B cell (primary cell): Measurements from ENCODE around the gene PRUNE2. TPM values are rescaled to one million over a fixed set of nuclear protein-coding genes. Genes with fewer than 3 reads are reported as not detected.

Source experiments
- ATAC-seq: fragments of 200-7000 bp; cut with Tn5 transposase; one replicate; pipeline ENCODE4 v1.10.0; 2021; ENCODE audit warnings: low read depth, mild to moderate bottlenecking, moderate number of reproducible peaks, moderate library complexity
- CTCF ChIA-PET: fragments of 350-600 bp; sonication (Branson Sonifier 250); formaldehyde crosslinking; loops from one replicate; lab custom pipeline; 2021; ENCODE audit warnings: antibody characterized with exemption, inconsistent platforms; lab: Charles Lee
- POLR2A ChIA-PET: fragments of 350-600 bp; sonication (Branson Sonifier 250); formaldehyde crosslinking; loops from one replicate; lab custom pipeline; 2021; ENCODE audit warnings: antibody characterized with exemption; lab: Charles Lee
- DNase-seq: peaks from one replicate; pipeline ENCODE4 v3.0.0; 2013
- H2AFZ ChIP-seq: 2 replicates; pipeline ENCODE4 v1.6.1; 2012; ENCODE audit warnings: mild to moderate bottlenecking, low read depth, low read length; ENCODE audit not compliant: insufficient read depth, poor library complexity, severe bottlenecking
- H3K27ac ChIP-seq, 2 donors: 1 replicate in 1 of 2; 2 replicates in 1 of 2; pipeline ENCODE4 v1.5.1; 2012 to 2013; ENCODE audit warnings: low read length in 2 of 2, mild to moderate bottlenecking in 2 of 2, moderate library complexity in 1 of 2
- H3K27me3 ChIP-seq, 4 experiments: fragments of 200-600 bp in 1 of 4; sonication (generic) in 1 of 4; replicated peaks in 1 of 4; 1 replicate in 2 of 4; 2 replicates in 2 of 4; pipeline versions ENCODE4 v1.6.1 to v1.7.0; 2013 to 2016; ENCODE audit warnings: low read length in 3 of 4, mild to moderate bottlenecking in 2 of 4, mixed read lengths in 1 of 4, moderate library complexity in 1 of 4; ENCODE audit not compliant: insufficient read depth in 4 of 4, control insufficient read depth in 3 of 4; ENCODE audit errors: control extremely low read depth in 1 of 4
- H3K36me3 ChIP-seq, 2 experiments: replicated peaks in 1 of 2; 1 replicate in 1 of 2; 2 replicates in 1 of 2; pipeline versions ENCODE4 v1.6.1 to v1.7.1; 2013; ENCODE audit warnings: low read length in 1 of 2; ENCODE audit not compliant: insufficient read depth in 2 of 2, control insufficient read depth in 1 of 2; ENCODE audit errors: control extremely low read depth in 1 of 2, extremely low read depth in 1 of 2
- H3K4me1 ChIP-seq, 2 donors: fragments of 200-600 bp in 1 of 2; sonication (generic) in 1 of 2; 1 replicate in 1 of 2; 2 replicates in 1 of 2; pipeline versions ENCODE4 v1.5.1 to v1.6.1; 2013 to 2017; ENCODE audit warnings: low read length in 2 of 2; ENCODE audit not compliant: control insufficient read depth in 2 of 2, insufficient read depth in 2 of 2
- H3K4me2 ChIP-seq: replicated peaks from 2 replicates; pipeline ENCODE3; 2012; ENCODE audit warnings: mild to moderate bottlenecking, low read depth, low read length; ENCODE audit not compliant: poor library complexity, severe bottlenecking
- H3K4me3 ChIP-seq, 5 experiments: fragments of 200-600 bp in 1 of 5; sonication (generic) in 1 of 5; 1 replicate in 3 of 5; 2 replicates in 2 of 5; pipeline versions ENCODE4 v1.5.1 to v1.7.0; 2011 to 2016; ENCODE audit warnings: low read length in 4 of 5, mild to moderate bottlenecking in 4 of 5, low read depth in 2 of 5, control low read depth in 1 of 5, moderate library complexity in 1 of 5; ENCODE audit not compliant: insufficient read depth in 1 of 5; ENCODE audit errors: control extremely low read depth in 1 of 5, extremely low read depth in 1 of 5
- H3K79me2 ChIP-seq: fragments of 200-600 bp; sonication (generic); one replicate; pipeline ENCODE4 v1.6.0; 2016; ENCODE audit warnings: low read length; ENCODE audit not compliant: control insufficient read depth, insufficient read depth
- H3K9ac ChIP-seq: fragments of 200-600 bp; sonication (generic); 2 replicates; pipeline ENCODE4 v1.6.1; 2017; ENCODE audit warnings: mild to moderate bottlenecking, low read length, moderate library complexity
- H3K9me3 ChIP-seq, 3 donors: one replicate each; pipeline versions ENCODE4 v1.6.1 to v1.7.1; 2013; ENCODE audit warnings: low read length in 2 of 3; ENCODE audit not compliant: control insufficient read depth in 2 of 3, insufficient read depth in 1 of 3; ENCODE audit errors: control extremely low read depth in 1 of 3
- H4K20me1 ChIP-seq: 2 replicates; pipeline ENCODE4 v1.6.0; 2012; ENCODE audit warnings: mild to moderate bottlenecking, low read length; ENCODE audit not compliant: insufficient read depth, control insufficient read depth, poor library complexity, severe bottlenecking
- H3K27ac Mint-ChIP-seq: one replicate; pipeline ENCODE4 v1.8.0; 2021; ENCODE audit warnings: mixed read lengths
- H3K27me3 Mint-ChIP-seq: one replicate; pipeline ENCODE4 v1.8.0; 2021; ENCODE audit warnings: mixed read lengths
- H3K4me1 Mint-ChIP-seq: one replicate; pipeline ENCODE4 v1.8.0; 2021; ENCODE audit warnings: mixed read lengths
- H3K4me3 Mint-ChIP-seq: one replicate; pipeline ENCODE4 v1.8.0; 2021; ENCODE audit warnings: mixed read lengths
- H3K9me3 Mint-ChIP-seq: one replicate; pipeline ENCODE4 v1.8.0; 2022; ENCODE audit warnings: mixed read lengths; ENCODE audit not compliant: insufficient read depth
- EZH2 ChIP-seq: IDR thresholded peaks from 2 replicates; pipeline ENCODE4 v1.6.1; 2012; ENCODE audit warnings: borderline replicate concordance, low read depth, mild to moderate bottlenecking, moderate library complexity, low read length; ENCODE audit not compliant: insufficient read depth, poor library complexity, severe bottlenecking
- WGBS: methylation state at CpG from one replicate; pipeline ENCODE4 v1.1.5; 2013; ENCODE audit warnings: missing lambda C conversion rate; ENCODE audit not compliant: insufficient coverage; 5-methylcytosine and 5-hydroxymethylcytosine counted together
- intact Hi-C: fragments of 100-400 bp; cut with micrococcal nuclease; formaldehyde crosslinking; loops from one replicate; pipeline ENCODE4 v1.10.0; 2022
- polyA plus RNA-seq: library from polyadenylated mRNA; depleted of rRNA; stranded (reverse); fragments of >200 nt; gene quantifications from 2 replicates; pipeline ENCODE4 v1.2.3, GENCODE V29; 2012
- total RNA-seq, 2 donors: library from RNA; stranded (reverse); fragments of 120-200 nt in 1 of 2; gene quantifications; 1 replicate in 1 of 2; 2 replicates in 1 of 2; pipeline versions ENCODE4 v1.2.3 to v1.2.4, GENCODE V29; 2013 to 2022
- TF ChIP-seq, protein P1 (sequence below): fragments of 200-600 bp; IDR thresholded peaks from one replicate; pipeline ENCODE4 v1.8.0; 2022; ENCODE audit warnings: antibody characterized with exemption, mild to moderate bottlenecking

PRUNE2 gene
- total and polyA plus RNA-seq, 2 donors (not counting 1 experiment from before 2014, with no cell fraction given): 0.12 TPM; not detected in 1

DNA sequence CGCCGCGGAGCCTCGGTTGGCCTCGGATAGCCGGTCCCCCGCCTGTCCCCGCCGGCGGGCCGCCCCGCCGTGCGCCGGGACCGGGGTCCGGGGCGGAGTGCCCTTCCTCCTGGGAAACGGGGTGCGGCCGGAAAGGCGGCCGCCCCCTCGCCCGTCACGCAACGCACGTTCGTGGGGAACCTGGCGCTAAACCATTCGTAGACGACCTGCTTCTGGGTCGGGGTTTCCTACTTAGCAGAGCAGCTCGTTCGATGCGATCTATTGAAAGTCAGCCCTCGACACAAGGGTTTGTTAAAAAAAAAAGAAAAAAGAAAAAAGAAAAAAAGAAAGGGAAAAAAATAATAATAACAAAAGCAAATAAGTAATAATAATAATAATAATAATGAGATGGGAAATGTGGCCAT, 334.2 kb downstream of the PRUNE2 start:
- H3K4me3 ChIP-seq: peak overlapping the region in 4 of 5 experiments; percentile 25 to 65 (median 56)
- peaks cover 0 to 8% (median 7%) of the 10 kb centered on the region in 3 donors for H3K9me3 ChIP-seq
- WGBS: 20% methylated on average over 28 of the region's 37 CpGs
- no peaks in the 10 kb centered on the region for H4K20me1 ChIP-seq
- Mint-ChIP-seq H3K27me3 (no peaks in the 10 kb centered on the region), H3K9me3 (no peaks in the 10 kb centered on the region), H3K27ac (no peak overlapping the region), H3K4me3 (peak overlapping the region; percentile 49), H3K4me1 (peaks cover 39% of the 10 kb centered on the region)
- peak overlapping the region; percentile 70 for H3K4me2 ChIP-seq
- no peak for ATAC-seq
- H3K27ac ChIP-seq: peak overlapping the region in 1 of 2 donors; percentile 51
- no peak for TF ChIP-seq EZH2
- TF ChIP-seq, protein P1, sequence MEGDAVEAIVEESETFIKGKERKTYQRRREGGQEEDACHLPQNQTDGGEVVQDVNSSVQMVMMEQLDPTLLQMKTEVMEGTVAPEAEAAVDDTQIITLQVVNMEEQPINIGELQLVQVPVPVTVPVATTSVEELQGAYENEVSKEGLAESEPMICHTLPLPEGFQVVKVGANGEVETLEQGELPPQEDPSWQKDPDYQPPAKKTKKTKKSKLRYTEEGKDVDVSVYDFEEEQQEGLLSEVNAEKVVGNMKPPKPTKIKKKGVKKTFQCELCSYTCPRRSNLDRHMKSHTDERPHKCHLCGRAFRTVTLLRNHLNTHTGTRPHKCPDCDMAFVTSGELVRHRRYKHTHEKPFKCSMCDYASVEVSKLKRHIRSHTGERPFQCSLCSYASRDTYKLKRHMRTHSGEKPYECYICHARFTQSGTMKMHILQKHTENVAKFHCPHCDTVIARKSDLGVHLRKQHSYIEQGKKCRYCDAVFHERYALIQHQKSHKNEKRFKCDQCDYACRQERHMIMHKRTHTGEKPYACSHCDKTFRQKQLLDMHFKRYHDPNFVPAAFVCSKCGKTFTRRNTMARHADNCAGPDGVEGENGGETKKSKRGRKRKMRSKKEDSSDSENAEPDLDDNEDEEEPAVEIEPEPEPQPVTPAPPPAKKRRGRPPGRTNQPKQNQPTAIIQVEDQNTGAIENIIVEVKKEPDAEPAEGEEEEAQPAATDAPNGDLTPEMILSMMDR: no peak
- no peaks in the 10 kb centered on the region for H3K27me3 ChIP-seq
- H3K79me2 ChIP-seq: no peaks in the 10 kb centered on the region
- H2AFZ ChIP-seq: peak overlapping the region; percentile 60
- intact Hi-C loops: loop anchor here (5.0 kb wide), 1 partner anchor 81 kb away; no protein-coding TSS in a partner anchor
- H3K9ac ChIP-seq: peak overlapping the region; percentile 65
- peaks cover 23 to 33% of the 10 kb centered on the region in 2 donors for H3K4me1 ChIP-seq
- CTCF ChIA-PET: no interaction called here
- no peaks in the 10 kb centered on the region for H3K36me3 ChIP-seq
- DNase-seq: no peak
- POLR2A ChIA-PET: no interaction called here

DNA sequence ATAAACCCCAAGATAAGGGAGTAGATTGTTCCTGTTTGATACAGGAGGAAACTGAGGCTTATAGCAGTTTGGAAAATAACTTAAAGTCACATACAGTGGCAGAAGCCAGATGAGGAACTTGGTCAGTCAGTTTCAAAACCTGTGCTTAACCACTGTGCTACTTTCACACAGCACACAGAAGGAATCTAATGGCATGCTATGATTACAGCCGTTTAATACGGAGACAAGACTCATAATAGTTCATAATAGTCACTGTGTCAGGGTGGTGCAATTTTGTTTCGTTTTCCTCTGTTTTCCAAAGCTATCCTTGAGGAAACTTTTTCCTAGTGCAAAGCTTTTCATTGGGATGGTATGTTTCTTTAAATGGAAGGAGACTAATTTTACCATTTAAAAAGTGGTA, 334.6 kb downstream of the PRUNE2 start:
- ChIA-PET POLR2A (no interaction called here), CTCF (no interaction called here)
- peaks cover 36% of the 10 kb centered on the region for H3K4me1 Mint-ChIP-seq
- peak overlapping the region in 1 of 2 donors; percentile 51 for H3K27ac ChIP-seq
- H3K36me3 ChIP-seq: no peaks in the 10 kb centered on the region
- H3K4me2 ChIP-seq: peak overlapping the region; percentile 70
- peak overlapping the region; percentile 65 for H3K9ac ChIP-seq
- H3K27me3 ChIP-seq: no peaks in the 10 kb centered on the region
- WGBS: no CpG with 5 or more reads among the region's 3 CpGs
- H3K79me2 ChIP-seq: no peaks in the 10 kb centered on the region
- no peaks in the 10 kb centered on the region for H3K27me3 Mint-ChIP-seq
- intact Hi-C loops: loop anchor here (5.0 kb wide), 1 partner anchor 81 kb away; no protein-coding TSS in a partner anchor
- DNase-seq (peak; percentile 45), ATAC-seq (peak; percentile 51)
- H3K4me1 ChIP-seq: peaks cover 20 to 29% of the 10 kb centered on the region in 2 donors
- H4K20me1 ChIP-seq: no peaks in the 10 kb centered on the region
- peaks cover 0 to 8% (median 7%) of the 10 kb centered on the region in 3 donors for H3K9me3 ChIP-seq
- no peaks in the 10 kb centered on the region for H3K9me3 Mint-ChIP-seq
- TF ChIP-seq, protein P1: no peak
- no peak for TF ChIP-seq EZH2
- H2AFZ ChIP-seq: peak overlapping the region; percentile 60
- peak overlapping the region; percentile 25 to 75 (median 60) for H3K4me3 ChIP-seq
- peak overlapping the region; percentile 56 for H3K27ac Mint-ChIP-seq
- H3K4me3 Mint-ChIP-seq: peak overlapping the region; percentile 83
